Hepatocyte (in vitro differentiated cells): ENCODE measurements around the gene CCDC24.

Experiments
- CTCF ChIP-seq: fragments of 200-600 bp; sonication (generic); IDR thresholded peaks from 2 replicates; pipeline ENCODE4 v1.5.1; 2016; ENCODE audit warnings: antibody characterized with exemption, mild to moderate bottlenecking; ENCODE audit not compliant: poor library complexity
- EZH2 ChIP-seq: fragments of 200-600 bp; sonication (generic); IDR thresholded peaks from 2 replicates; pipeline ENCODE4 v1.6.1; 2016; ENCODE audit warnings: antibody characterized with exemption, mild to moderate bottlenecking, borderline replicate concordance

DNA sequence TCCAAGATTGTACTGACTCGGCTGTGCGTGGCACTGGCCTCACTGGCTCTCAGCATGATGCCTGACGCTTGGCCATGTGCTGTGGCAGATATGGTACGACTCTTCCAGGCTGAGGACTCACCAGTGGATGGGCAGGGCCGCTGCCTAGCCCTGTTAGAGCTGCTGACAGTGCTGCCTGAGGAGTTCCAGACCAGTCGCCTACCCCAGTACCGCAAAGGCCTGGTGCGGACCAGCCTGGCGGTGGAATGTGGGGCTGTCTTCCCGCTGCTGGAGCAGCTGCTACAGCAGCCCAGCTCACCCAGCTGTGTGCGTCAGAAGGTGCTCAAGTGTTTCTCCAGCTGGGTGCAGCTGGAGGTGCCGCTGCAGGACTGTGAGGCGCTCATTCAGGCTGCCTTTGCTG lies 41.7 kb upstream of the CCDC24 start:
- TF ChIP-seq CTCF (no peak), EZH2 (no peak)
